Measurements from ENCODE around the gene MYO18B. TPM values are rescaled to one million over a fixed set of nuclear protein-coding genes. Genes with fewer than 3 reads are reported as not detected.

The MYO18B gene
- total and polyA plus RNA-seq, 2 donors (not counting 1 experiment from before 2014, with no cell fraction given): 0.15 TPM; not detected in 1

DNA sequence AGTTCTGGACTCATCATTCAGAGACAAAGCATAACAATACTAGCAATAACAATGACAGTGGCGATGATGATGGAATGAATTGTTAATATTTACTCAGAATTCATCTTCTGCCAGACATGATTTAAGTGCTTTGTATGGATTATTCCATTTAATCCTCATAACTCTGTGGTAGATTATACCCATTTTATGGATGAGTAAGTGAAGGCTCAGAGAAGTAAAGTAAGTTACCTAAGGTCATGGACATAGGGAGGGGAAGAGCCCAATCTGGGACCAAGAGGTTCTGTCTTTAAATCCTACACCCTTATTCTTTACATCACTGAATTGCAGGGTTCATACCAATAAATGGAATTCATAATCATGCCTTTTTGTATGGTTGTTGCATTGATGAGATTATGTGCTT, 72.7 kb downstream of the MYO18B start:
- H3K4me3 Mint-ChIP-seq: no peak overlapping the region

DNA sequence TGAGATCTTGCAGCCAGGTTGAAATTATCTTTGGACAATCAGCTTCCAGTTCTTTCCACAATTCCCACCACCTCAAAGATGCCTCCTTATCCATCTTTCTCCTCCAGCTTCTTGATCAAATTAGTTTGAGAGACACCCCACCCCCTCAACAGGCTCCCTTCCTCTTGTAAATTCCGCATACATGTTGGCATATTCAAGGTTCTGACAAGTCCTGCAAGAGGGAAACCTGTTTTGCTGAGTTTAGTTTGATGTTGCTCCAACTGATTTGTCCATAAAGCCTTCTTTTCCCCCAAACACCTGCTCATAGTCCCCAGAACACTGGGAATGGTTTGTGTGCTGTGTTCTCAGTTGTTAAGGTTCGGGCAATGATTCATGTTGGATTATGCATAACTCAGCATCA, 73.6 kb downstream of the MYO18B start:
- no peak for TF ChIP-seq EZH2 (IDR thresholded peaks at IDR 0.05; ENCODE audit: borderline replicate concordance, insufficient read depth, low read depth, low read length, poor library complexity, severe bottlenecking)
- TF ChIP-seq, protein P1, sequence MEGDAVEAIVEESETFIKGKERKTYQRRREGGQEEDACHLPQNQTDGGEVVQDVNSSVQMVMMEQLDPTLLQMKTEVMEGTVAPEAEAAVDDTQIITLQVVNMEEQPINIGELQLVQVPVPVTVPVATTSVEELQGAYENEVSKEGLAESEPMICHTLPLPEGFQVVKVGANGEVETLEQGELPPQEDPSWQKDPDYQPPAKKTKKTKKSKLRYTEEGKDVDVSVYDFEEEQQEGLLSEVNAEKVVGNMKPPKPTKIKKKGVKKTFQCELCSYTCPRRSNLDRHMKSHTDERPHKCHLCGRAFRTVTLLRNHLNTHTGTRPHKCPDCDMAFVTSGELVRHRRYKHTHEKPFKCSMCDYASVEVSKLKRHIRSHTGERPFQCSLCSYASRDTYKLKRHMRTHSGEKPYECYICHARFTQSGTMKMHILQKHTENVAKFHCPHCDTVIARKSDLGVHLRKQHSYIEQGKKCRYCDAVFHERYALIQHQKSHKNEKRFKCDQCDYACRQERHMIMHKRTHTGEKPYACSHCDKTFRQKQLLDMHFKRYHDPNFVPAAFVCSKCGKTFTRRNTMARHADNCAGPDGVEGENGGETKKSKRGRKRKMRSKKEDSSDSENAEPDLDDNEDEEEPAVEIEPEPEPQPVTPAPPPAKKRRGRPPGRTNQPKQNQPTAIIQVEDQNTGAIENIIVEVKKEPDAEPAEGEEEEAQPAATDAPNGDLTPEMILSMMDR (IDR thresholded peaks at IDR 0.05): no peak
- ATAC-seq (ENCODE audit: low read depth) (no peak), DNase-seq (no peak)
- no peaks in the 10 kb centered on the region for H4K20me1 ChIP-seq (ENCODE audit: control insufficient read depth, insufficient read depth, low read length, poor library complexity, severe bottlenecking)
- no peak overlapping the region for H3K27ac ChIP-seq (ENCODE audit: low read length in 2 of 2)
- H3K4me1 Mint-ChIP-seq: no peaks in the 10 kb centered on the region
- H3K4me1 ChIP-seq (ENCODE audit: control insufficient read depth in 2 of 2, insufficient read depth in 2 of 2, low read length in 2 of 2): no peaks in the 10 kb centered on the region
- H3K27ac Mint-ChIP-seq: no peak overlapping the region
- H3K9me3 ChIP-seq (ENCODE audit: control extremely low read depth in 1 of 3, control insufficient read depth in 2 of 3, insufficient read depth in 1 of 3, low read length in 2 of 3): no peaks in the 10 kb centered on the region
- no peaks in the 10 kb centered on the region for H3K36me3 ChIP-seq (replicated peaks in 1 of 2; ENCODE audit: control extremely low read depth in 1 of 2, control insufficient read depth in 1 of 2, extremely low read depth in 1 of 2, insufficient read depth in 2 of 2, low read length in 1 of 2)
- no peaks in the 10 kb centered on the region for H3K9me3 Mint-ChIP-seq (ENCODE audit: insufficient read depth)
- POLR2A ChIA-PET: no interaction called here
- peaks cover 0 to 3% (median 0%) of the 10 kb centered on the region in 4 experiments for H3K27me3 ChIP-seq (replicated peaks in 1 of 4; ENCODE audit: control extremely low read depth in 1 of 4, control insufficient read depth in 3 of 4, insufficient read depth in 4 of 4, low read length in 3 of 4)
- no peak overlapping the region for H2AFZ ChIP-seq (ENCODE audit: insufficient read depth, low read depth, low read length, poor library complexity, severe bottlenecking)
- no peak overlapping the region for H3K4me3 Mint-ChIP-seq
- peaks cover 40% of the 10 kb centered on the region for H3K27me3 Mint-ChIP-seq
- CTCF ChIA-PET: no interaction called here
- no peak overlapping the region for H3K4me2 ChIP-seq (replicated peaks; ENCODE audit: low read depth, low read length, poor library complexity, severe bottlenecking)
- intact Hi-C loops (cut with micrococcal nuclease): no loop called here
- no peaks in the 10 kb centered on the region for H3K79me2 ChIP-seq (ENCODE audit: control insufficient read depth, insufficient read depth, low read length)
- no CpG with 5 or more reads among the region's 2 CpGs for WGBS (ENCODE audit: insufficient coverage)
- no peak overlapping the region for H3K9ac ChIP-seq (ENCODE audit: low read length)
- no peak overlapping the region for H3K4me3 ChIP-seq (ENCODE audit: control extremely low read depth in 1 of 5, extremely low read depth in 1 of 5, insufficient read depth in 1 of 5, low read depth in 2 of 5, low read length in 4 of 5)

More for the DNA sequence above, 72.7 kb downstream of the MYO18B start:
- no peaks in the 10 kb centered on the region for H3K9me3 Mint-ChIP-seq (ENCODE audit: insufficient read depth)
- no peak overlapping the region for H3K4me3 ChIP-seq (ENCODE audit: control extremely low read depth in 1 of 5, extremely low read depth in 1 of 5, insufficient read depth in 1 of 5, low read depth in 2 of 5, low read length in 4 of 5)
- no peak overlapping the region for H3K4me2 ChIP-seq (replicated peaks; ENCODE audit: low read depth, low read length, poor library complexity, severe bottlenecking)
- no peak overlapping the region for H3K27ac ChIP-seq (ENCODE audit: low read length in 2 of 2)
- DNase-seq: no peak
- H3K27ac Mint-ChIP-seq: no peak overlapping the region
- no peaks in the 10 kb centered on the region for H3K9me3 ChIP-seq (ENCODE audit: control extremely low read depth in 1 of 3, control insufficient read depth in 2 of 3, insufficient read depth in 1 of 3, low read length in 2 of 3)
- peaks cover 0 to 3% (median 0%) of the 10 kb centered on the region in 4 experiments for H3K27me3 ChIP-seq (replicated peaks in 1 of 4; ENCODE audit: control extremely low read depth in 1 of 4, control insufficient read depth in 3 of 4, insufficient read depth in 4 of 4, low read length in 3 of 4)
- H3K36me3 ChIP-seq (replicated peaks in 1 of 2; ENCODE audit: control extremely low read depth in 1 of 2, control insufficient read depth in 1 of 2, extremely low read depth in 1 of 2, insufficient read depth in 2 of 2, low read length in 1 of 2): no peaks in the 10 kb centered on the region
- H4K20me1 ChIP-seq (ENCODE audit: control insufficient read depth, insufficient read depth, low read length, poor library complexity, severe bottlenecking): no peaks in the 10 kb centered on the region
- no peak overlapping the region for H3K9ac ChIP-seq (ENCODE audit: low read length)
- ATAC-seq (ENCODE audit: low read depth): no peak
- H3K27me3 Mint-ChIP-seq: peaks cover 40% of the 10 kb centered on the region
- intact Hi-C loops (cut with micrococcal nuclease): no loop called here
- H3K79me2 ChIP-seq (ENCODE audit: control insufficient read depth, insufficient read depth, low read length): no peaks in the 10 kb centered on the region
- ChIA-PET CTCF (no interaction called here), POLR2A (no interaction called here)
- no CpG with 5 or more reads among the region's 1 CpG for WGBS (ENCODE audit: insufficient coverage)
- no peak overlapping the region for H2AFZ ChIP-seq (ENCODE audit: insufficient read depth, low read depth, low read length, poor library complexity, severe bottlenecking)
- H3K4me1 Mint-ChIP-seq: no peaks in the 10 kb centered on the region
- H3K4me1 ChIP-seq (ENCODE audit: control insufficient read depth in 2 of 2, insufficient read depth in 2 of 2, low read length in 2 of 2): no peaks in the 10 kb centered on the region
- no peak for TF ChIP-seq EZH2 (IDR thresholded peaks at IDR 0.05; ENCODE audit: borderline replicate concordance, insufficient read depth, low read depth, low read length, poor library complexity, severe bottlenecking)
- TF ChIP-seq, protein P1 (IDR thresholded peaks at IDR 0.05): no peak
